SH-SY5Y (cell line): ENCODE results near the gene ANKUB1.

Experiments used
- GATA2 ChIP-seq: IDR thresholded peaks from 2 replicates; pipeline ENCODE4 v1.6.1; 2011; ENCODE audit warnings: mild to moderate bottlenecking, low read depth, low read length
- GATA3 ChIP-seq: IDR thresholded peaks from 2 replicates; pipeline ENCODE4 v1.6.1; 2011; ENCODE audit warnings: low read depth, mild to moderate bottlenecking, low read length, moderate library complexity

DNA sequence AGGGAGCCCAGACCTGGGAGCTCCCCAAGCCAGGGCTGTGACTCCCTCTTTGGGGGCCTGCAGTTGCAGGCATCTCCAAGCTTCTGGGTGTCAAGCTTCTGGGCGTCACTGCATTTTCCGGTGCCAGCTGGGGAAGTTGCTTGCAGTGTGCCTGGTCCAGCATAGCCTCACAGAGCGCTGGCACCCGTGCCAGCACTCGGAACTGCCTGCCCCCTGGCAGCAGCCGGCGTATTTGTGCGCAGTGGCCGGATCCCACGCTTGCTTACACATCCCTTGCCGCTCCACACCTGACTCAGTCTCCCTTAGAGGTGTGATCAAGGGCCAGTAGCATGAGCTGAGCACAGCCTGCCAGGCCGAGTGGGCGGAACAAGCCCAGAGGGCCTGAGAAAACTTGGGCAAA is 77.1 kb downstream of the ANKUB1 start:
- TF ChIP-seq GATA2 (no peak), GATA3 (no peak)
